Panc1 (cell line): Measurements from ENCODE around the gene GDF15. TPM values are rescaled to one million over a fixed set of nuclear protein-coding genes. Genes with fewer than 3 reads are reported as not detected.
A peak's percentile ranks its signal among the peaks of the same experiment; 100 is the strongest.

Experiments
- ATAC-seq: fragments of 200-7000 bp; cut with Tn5 transposase; 2 replicates; pipeline ENCODE4 v1.9.1; 2020; ENCODE audit warnings: mild to moderate bottlenecking, moderate library complexity
- BruUV-seq: library from RNA; stranded (reverse); fragments of 400-500 nt; replicated peaks from 2 replicates; lab custom pipeline; 2021; lab: Mats Ljungman, UMichigan
- CTCF ChIA-PET: fragments of 300-600 bp; sonication (Branson Sonifier 250); formaldehyde crosslinking; loops from one replicate; lab custom pipeline; 2022; ENCODE audit warnings: antibody characterized with exemption; lab: Charles Lee
- POLR2A ChIA-PET: fragments of 300-600 bp; sonication (Branson Sonifier 250); formaldehyde crosslinking; loops from one replicate; lab custom pipeline; 2022; ENCODE audit warnings: antibody characterized with exemption; lab: Charles Lee
- DNase-seq: peaks from one replicate; pipeline ENCODE4 v3.0.0-alpha.2; 2010; ENCODE audit warnings: low read depth, low spot score
- H3K27ac ChIP-seq: 2 replicates; pipeline ENCODE4 v1.5.1; 2011; ENCODE audit warnings: mild to moderate bottlenecking, low read length, inconsistent platforms
- H3K27me3 ChIP-seq: fragments of 200-500 bp; sonication (Bioruptor generic); 2 replicates; pipeline ENCODE4 v1.6.0; 2014; ENCODE audit warnings: low read length, inconsistent platforms; ENCODE audit not compliant: control insufficient read depth, insufficient read depth
- H3K36me3 ChIP-seq: fragments of 200-500 bp; sonication (Bioruptor generic); 2 replicates; pipeline ENCODE4 v1.5.1; 2014; ENCODE audit warnings: inconsistent platforms, mild to moderate bottlenecking, low read length, moderate library complexity; ENCODE audit not compliant: control insufficient read depth, insufficient read depth
- H3K4me1 ChIP-seq: 2 replicates; pipeline ENCODE4 v1.5.1; 2011; ENCODE audit warnings: inconsistent platforms, mild to moderate bottlenecking, low read length, moderate library complexity; ENCODE audit not compliant: control insufficient read depth, insufficient read depth
- H3K4me3 ChIP-seq, 2 experiments: 2 replicates each; pipeline ENCODE4 v1.5.1; 2011 to 2012; ENCODE audit warnings: low read depth in 2 of 2, low read length in 2 of 2, mild to moderate bottlenecking in 2 of 2, inconsistent platforms in 1 of 2, moderate library complexity in 1 of 2
- H3K9me3 ChIP-seq: fragments of 200-500 bp; sonication (Bioruptor generic); 2 replicates; pipeline ENCODE4 v1.5.1; 2014; ENCODE audit warnings: low read depth, mild to moderate bottlenecking, inconsistent platforms, low read length, moderate library complexity; ENCODE audit not compliant: control insufficient read depth, insufficient read depth
- CTCF ChIP-seq: fragments of 450-650 bp; IDR thresholded peaks from 2 replicates; pipeline ENCODE4 v1.5.1; 2017; ENCODE audit warnings: mild to moderate bottlenecking
- POLR2AphosphoS5 ChIP-seq: IDR thresholded peaks from 2 replicates; pipeline ENCODE4 v1.6.1; 2012; ENCODE audit warnings: mild to moderate bottlenecking, low read depth, low read length, moderate library complexity
- REST ChIP-seq, 2 experiments: IDR thresholded peaks; 2 replicates each; pipeline ENCODE4 v1.6.1; 2011 to 2012; ENCODE audit warnings: low read depth in 2 of 2, control low read depth in 1 of 2, low read length in 1 of 2, mild to moderate bottlenecking in 1 of 2, moderate library complexity in 1 of 2; ENCODE audit not compliant: insufficient read depth in 1 of 2
- SIN3A ChIP-seq: IDR thresholded peaks from 2 replicates; pipeline ENCODE4 v1.6.1; 2012; ENCODE audit warnings: low read depth, mild to moderate bottlenecking, low read length, moderate library complexity, borderline replicate concordance; ENCODE audit not compliant: insufficient read depth
- TCF7L2 ChIP-seq: IDR thresholded peaks from 2 replicates; pipeline ENCODE4 v1.6.1; 2011; ENCODE audit warnings: mild to moderate bottlenecking, low read depth, low read length, inconsistent platforms
- in situ Hi-C: cut with HindIII; loops from 2 replicates; pipeline ENCODE4 v1.10.0; 2016; ENCODE audit warnings: low sequenced_read_pairs, low pct_unique_long_range_greater_than_20kb
- intact Hi-C: fragments of 100-400 bp; cut with micrococcal nuclease; formaldehyde crosslinking; loops from one replicate; pipeline ENCODE4 v1.10.0; 2022; ENCODE audit not compliant: unreplicated experiment
- total RNA-seq: library from RNA; stranded (reverse); gene quantifications from one replicate; pipeline ENCODE4 v1.2.1, GENCODE V29; 2021; ENCODE audit not compliant: unreplicated experiment

Gene GDF15
- total RNA-seq, 1 experiment from 2014 or later, result 335 TPM

- H3K9me3 ChIP-seq, result no peaks in the 10 kb centered on the region
- intact Hi-C loops (no loop called here), in situ Hi-C loops (no loop called here)
- ATAC-seq (no peak), DNase-seq (no peak)
- peaks cover 42% of the 10 kb centered on the region for H3K4me1 ChIP-seq
- TF ChIP-seq CTCF (no peak), TCF7L2 (no peak), REST (IDR thresholded peaks at IDR 0.05; ENCODE audit: insufficient read depth in 1 of 2, low read depth in 2 of 2, low read length in 1 of 2) (no peak), POLR2AphosphoS5 (no peak), SIN3A (no peak)
- no TSS peak for BruUV-seq
- peaks cover 2% of the 10 kb centered on the region; the same call in 1 of the 2 replicates for H3K36me3 ChIP-seq
- ChIA-PET CTCF (no interaction called here), POLR2A (interaction anchor here (0.5 kb wide), 1 partner anchor 142 kb away, joined by 13 read pairs; no protein-coding TSS in a partner anchor)
- H3K27ac ChIP-seq, result peak overlapping the region; percentile 71
- H3K4me3 ChIP-seq, result peak overlapping the region; percentile 65 to 73
- no peaks in the 10 kb centered on the region for H3K27me3 ChIP-seq
These were observed 35.5 kb downstream of the GDF15 start for GRCh38 chr19:18421371-18421959.

- ChIA-PET CTCF (no interaction called here), POLR2A (no interaction called here)
- peaks cover 2% of the 10 kb centered on the region; the same call in 1 of the 2 replicates for H3K36me3 ChIP-seq
- intact Hi-C loops, result no loop called here
- no peaks in the 10 kb centered on the region for H3K9me3 ChIP-seq
- H3K27me3 ChIP-seq, result no peaks in the 10 kb centered on the region
- no TSS peak for BruUV-seq
- H3K4me1 ChIP-seq, result peaks cover 43% of the 10 kb centered on the region
- in situ Hi-C loops, result no loop called here
- no peak for ATAC-seq
- TF ChIP-seq POLR2AphosphoS5 (no peak), CTCF (no peak), REST (IDR thresholded peaks at IDR 0.05; ENCODE audit: insufficient read depth in 1 of 2, low read depth in 2 of 2, low read length in 1 of 2) (no peak), TCF7L2 (no peak), SIN3A (no peak)
- DNase-seq, result no peak
- H3K27ac ChIP-seq, result peak overlapping the region; percentile 54; the same call in 1 of the 2 replicates
- no peak overlapping the region for H3K4me3 ChIP-seq
These were observed 36.7 kb downstream of the GDF15 start for GRCh38 chr19:18422530-18423191.
